ENCODE data around the gene TSEN34.

GRCh38 chr19:54188215-54188871 is 2.8 kb upstream of the TSEN34 start:
- TF ChIP-seq CTCF (conservative IDR thresholded peaks at IDR 0.05; ENCODE audit: low read length) (no peak), EZH2phosphoT487 (IDR thresholded peaks at IDR 0.05; ENCODE audit: borderline replicate concordance) (no peak)
